Anterior cingulate cortex (tissue), 58 donors: ENCODE measurements around the gene TNS3.
"Not testable (repeated sequence)": the region's sequence is repeated elsewhere in the genome, so short reads cannot be mapped to it uniquely, and the experiment has no call there.

ENCODE experiments used
- DNase-seq, 58 donors: peaks; one replicate each; lab custom pipeline; 2025; lab: John Stamatoyannopoulos, UW

TNS3 gene

DNA sequence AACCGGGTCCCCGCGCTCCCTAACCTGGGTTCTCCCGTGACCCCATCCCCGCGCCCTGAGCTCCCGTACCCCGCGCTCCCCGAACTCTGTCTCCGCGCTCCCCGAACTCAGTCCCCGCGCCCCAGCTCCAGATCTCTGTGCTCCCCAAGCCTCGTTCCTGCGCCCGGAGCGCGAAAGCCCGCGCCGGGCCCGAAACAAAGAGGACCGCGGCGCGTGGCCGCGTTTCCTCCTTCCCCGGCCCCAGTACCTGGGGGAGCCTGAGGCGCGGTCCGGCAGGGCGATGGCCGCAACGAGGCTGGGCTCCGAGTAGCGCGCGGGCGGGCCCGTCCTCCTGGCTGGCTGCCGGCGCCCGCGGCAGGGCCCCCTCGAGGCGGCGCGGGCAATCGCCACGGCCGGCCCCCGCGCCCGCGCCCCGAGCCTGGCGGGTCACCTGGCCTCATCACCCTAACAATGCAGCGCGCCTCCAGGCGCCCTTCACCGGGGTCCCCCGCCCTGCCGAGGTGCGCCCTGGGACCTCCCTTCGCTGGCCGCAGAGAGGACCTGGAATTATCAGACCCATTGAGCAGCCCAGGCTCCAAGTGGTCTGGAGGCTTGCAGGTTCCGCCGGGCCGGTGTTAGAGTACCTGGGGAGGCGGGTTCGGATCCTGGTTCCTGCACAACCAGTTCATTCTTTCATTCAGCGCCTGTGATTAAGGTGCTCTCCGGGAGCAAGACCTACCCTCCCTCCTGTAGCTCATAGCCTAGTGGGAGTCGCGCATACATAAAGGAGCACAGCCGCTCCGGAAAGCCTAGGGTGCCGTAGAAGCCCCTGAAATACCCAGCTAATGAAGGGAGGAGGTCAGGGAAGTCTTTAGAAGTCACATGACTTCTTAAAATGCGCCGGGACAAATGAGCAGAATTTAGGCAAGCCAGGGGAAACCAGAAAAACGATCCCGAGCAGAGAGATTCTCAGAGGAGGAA lies at the start of gene TNS3:
Gene TNS3 (minus strand): TSS at position 308 of the 960 bp plus-strand sequence. CDS start 142,475 bp downstream, outside the sequence.
- peak in 1 of 58 donors; percentile 21 for DNase-seq

DNA sequence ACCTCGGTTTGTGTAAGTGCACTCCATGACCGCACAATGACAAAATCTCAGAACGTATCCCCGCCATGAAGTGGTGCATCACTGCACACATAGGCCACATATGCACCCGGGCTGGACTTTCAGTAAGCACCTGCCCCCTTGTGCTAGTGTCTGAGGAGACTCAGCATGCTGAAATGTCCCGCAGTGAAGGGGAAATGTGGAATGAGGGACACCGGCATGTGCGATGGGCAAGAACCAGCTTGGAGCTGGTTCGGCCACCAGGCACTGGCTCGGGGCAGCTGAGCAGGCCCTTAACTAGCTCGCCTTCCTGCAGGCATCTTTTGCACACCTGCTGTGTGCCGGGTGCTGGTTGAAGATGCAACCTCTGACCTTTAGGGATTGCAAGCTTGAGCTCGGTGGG lies 49.8 kb upstream of the TNS3 start:
- no peak for DNase-seq

DNA sequence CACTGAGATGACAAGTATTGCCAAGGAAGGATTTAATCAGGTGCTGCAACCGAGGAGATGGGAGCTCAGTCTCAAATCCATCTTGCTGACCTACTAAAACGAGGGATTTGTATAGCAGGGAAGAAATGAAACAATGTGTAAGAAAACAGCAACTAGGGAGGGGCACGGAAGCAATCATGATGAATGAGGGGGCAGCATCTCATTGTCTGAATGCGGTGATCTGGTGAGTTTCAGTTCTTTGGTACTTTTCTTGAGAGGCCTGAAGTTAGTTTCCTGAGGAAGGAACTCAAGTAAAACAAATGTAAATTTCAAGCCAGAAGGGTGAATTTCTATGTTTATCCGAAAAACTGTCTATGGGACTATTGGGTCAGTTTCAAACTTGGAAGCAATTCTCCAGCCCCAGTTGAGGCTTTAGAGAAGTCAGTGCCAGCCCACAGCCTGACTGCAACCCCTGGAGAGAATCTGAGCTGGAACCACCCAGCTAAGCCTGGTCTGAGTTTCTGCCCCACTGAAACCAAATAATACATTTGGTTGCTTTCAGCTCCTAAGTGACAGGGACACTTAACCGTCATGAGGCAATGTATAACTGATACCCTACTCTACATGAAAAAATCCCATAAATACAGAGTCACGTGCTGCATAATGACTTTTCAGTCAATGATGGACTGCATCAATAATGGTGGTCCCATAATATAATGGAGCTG lies 45.8 kb upstream of the TNS3 start:
- no peak for DNase-seq

DNA sequence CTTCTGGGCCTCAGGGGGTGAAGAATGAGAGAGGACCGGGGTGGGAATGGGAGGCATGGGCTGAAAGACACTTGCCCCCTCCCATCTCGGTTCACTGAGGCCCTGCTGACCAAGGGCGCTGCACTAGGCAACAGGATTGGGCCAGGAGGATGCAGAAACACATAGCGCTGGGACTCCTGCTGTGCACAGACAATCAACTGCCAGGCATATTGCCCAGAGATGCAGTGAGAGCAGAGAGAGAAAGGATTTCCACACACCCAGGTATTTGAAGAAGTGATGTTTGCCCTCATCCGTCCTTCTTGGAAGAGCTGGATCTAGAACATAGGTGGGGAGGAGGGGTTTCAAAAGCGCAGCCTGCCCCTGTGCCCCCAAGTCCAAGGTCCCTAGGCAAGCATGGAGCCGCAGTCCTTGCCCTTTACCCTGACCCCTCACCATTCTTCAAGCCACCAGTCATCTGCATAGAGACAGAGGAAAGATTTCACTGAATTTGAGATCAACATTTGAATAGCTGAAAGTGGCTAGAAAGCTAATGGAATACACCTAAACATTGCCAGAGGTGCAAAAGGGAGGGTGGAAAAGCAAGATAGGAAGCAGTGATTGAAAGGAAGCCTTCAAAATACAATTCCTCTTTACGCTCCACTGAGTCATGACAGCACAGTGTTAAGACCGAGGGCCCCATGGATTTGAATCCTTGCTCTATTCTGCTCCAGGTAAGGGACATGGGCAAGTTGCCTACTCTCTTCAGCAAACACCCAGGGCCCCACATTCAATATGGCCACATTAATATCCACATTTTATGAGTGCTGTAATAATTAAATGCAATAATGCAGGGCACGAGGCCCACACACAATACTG lies 44.2 kb upstream of the TNS3 start:
- no peak for DNase-seq

DNA sequence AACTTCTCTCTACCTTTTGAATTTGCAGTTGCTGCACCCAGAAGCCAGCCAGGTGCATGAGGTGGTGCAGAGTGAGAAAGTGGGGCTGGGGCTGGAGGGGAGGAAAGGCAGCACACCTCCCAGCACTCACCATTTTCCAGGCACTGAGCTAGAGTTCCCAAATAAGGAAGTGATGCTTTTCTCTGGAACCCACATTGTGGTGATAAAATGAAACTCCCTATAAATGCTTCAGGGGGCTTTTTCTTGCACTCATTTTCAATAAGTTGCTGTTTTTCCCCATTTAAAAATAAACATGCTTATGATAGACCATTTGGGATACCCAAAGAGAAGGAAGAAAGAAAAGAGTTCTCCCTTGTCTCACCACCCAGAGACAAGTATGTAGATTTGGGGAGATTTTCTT lies 42.8 kb upstream of the TNS3 start:
- no peak for DNase-seq

DNA sequence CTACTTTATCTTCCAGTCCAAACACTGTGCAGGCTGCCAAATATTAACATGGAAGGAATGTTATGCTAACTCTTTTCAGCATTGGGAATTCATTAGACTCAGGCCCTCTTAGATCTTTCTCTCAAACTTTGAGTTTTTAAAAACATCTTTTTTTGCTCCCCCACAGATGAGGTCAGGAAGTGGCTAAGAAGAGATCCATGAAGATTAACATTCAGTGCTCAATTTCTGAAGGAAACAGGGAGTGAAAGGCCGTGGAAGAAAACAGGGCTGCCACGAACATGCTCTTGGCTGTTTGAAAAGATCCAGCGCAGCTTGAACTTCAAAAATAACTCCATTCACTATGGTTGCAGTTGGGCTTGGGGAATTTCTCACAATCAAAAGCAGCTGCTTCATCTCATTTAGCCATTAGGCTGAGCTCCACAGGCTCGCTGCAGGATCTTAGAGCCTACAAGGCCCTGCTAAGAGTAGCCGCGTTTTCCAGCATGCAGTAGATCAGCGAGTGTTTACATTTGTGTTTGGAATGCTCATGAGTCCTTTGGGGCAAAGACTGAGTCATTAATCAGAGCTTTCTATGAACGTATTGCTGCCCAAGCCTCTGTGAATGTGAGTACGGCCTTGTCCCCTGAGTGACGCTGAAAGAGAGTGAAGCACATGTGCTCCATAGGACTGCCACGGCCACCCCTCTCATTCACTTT lies 41.2 kb upstream of the TNS3 start:
- peak in 11 of 58 donors; percentile 17 to 51 (median 24) for DNase-seq

DNA sequence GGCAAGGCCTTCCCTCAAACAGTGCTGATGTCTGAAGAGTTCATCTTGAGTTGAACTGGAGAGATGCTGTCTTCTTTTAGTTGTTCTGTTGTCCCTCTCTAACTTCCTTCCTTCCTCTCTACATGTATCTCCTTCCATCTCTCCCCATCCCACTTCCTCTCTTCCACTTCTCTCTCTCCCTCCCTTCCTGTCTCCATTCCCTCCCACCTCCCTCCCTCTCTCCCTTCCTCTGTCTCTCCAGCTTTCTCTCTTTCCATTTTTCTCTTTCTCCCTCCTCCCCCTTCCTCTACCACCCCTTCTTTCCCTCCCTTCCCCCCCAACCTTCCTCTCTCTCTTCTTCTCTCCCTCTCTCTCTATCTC lies 40.7 kb upstream of the TNS3 start:
- DNase-seq, result no peak

DNA sequence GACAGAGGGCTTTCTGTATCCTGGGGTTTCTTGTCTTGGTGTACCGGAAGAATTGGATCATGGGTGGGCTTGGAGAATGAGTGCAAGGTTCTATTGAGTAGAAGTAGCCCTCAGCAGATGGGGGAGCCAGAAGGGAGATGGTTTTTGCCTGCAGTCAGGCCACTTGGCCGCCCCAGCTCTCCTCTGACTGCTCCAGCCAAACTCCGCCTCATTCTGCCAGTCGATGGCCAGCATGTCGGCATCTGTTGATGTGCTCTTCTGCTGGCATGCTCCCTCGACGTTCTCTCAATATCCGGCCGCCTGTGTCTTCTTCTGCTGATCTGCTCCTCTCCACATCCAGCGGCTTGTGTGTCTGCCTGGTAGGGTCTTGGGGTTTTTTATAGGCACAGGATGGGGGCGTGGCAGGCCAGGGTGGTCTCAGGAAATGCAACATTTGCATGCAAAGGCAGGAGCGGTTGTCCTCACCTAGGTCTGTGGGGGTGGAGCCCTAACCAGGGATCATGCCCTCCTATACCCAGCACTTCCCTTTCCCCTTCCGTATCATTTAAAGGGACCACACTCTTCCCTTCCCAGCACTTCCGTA lies 40.2 kb upstream of the TNS3 start:
- peak in 1 of 58 donors; percentile 3 for DNase-seq

DNA sequence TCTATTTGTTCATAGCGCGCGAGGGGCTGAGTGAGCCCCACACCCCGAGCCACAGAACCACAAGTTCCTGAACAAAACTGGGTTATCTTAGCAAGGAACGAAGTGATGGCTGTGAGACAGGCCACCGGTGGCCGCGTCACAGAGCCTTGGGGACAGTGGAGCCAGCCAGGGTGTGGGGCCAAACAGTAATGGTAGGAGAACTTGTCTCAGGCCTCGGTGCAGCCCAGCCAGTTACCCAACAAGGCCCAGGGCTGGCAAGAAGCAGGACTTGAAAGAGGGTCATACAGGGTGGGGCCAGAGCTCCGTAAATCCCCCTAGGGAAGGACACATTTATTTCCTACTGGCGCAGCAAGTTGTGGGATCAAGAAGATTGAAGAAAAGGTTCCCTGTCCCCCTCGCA lies 39.4 kb upstream of the TNS3 start:
- no peak for DNase-seq

DNA sequence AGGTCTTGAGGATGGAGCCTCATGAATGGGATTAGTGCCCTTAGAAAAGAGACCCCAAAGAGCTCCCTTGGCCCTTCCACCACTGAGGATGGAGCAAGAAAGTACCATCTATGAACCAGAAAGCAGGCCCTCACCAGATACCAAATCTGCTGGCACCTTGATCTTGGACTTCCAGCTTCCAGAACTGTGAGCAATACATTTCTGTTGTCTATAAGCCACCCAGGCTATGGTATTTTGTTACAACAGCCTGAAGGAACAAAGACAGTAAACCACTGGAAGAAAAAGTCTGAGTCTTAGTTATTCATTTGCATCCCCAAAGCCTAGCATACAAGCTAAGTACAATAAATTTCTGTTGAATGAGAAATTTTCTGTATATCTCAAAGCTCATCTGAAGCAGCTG lies 37.9 kb upstream of the TNS3 start:
- no peak for DNase-seq

DNA sequence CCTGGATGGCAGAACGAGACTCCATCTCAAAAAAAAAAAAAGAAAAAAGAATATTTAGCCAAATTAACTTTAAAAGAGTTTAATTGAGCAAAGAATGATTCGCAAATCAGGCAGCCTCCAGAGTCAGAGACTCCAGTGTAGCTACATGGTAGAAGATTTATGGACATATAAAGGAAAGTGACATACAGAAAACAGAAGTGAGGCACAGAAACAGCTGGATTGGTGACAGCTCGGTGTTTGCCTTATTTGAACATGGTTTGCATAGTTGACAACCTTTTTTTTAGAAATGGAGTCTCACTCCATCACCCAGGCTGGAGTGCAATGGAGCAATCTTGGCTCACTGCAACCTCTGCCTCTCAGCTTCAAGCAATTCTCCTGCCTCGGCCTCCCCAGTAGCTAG lies 35.2 kb upstream of the TNS3 start:
- DNase-seq, result no peak

DNA sequence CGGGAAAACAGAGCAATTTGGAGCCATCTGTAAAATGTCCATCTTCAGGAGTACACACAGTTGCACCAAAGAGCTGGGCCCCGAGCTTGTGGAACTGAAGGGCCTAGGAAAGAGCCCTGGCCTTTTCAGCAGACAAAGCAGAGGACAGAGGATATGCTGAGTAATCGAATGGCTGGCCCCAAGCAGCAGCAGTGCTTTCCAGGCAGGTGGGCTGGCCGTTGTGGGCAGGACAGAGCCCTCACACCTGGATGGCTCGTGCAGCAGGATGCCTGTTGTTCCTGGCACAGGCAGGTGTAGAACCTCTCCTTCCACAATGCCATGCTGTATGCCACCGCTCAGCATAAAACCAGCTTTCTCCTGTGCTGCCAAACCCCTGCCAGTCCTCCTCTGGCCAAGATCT lies 32.5 kb upstream of the TNS3 start:
- DNase-seq, result no peak

DNA sequence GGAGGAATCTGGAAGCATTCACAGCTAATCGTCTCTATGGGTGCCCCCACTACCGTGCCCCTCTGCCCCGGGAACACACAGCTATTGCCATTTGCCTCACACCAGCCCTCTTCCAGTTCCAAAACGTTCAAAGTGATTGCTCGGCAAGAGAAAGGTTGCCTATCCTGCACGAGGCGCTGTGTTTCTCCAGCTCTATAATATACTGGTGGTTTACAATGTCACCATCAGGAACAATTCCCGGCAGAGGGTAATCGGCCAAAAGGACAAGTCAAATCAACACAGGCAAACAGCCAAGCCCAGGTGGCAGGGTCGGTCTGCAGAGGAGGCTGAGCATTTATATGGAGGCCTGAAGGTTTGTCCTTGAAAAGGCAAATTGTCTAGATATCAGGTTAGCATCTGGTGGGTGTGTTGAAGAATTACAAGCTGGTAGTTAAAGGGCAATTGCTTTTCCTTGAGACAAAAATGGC lies 29.2 kb upstream of the TNS3 start:
- no peak for DNase-seq

DNA sequence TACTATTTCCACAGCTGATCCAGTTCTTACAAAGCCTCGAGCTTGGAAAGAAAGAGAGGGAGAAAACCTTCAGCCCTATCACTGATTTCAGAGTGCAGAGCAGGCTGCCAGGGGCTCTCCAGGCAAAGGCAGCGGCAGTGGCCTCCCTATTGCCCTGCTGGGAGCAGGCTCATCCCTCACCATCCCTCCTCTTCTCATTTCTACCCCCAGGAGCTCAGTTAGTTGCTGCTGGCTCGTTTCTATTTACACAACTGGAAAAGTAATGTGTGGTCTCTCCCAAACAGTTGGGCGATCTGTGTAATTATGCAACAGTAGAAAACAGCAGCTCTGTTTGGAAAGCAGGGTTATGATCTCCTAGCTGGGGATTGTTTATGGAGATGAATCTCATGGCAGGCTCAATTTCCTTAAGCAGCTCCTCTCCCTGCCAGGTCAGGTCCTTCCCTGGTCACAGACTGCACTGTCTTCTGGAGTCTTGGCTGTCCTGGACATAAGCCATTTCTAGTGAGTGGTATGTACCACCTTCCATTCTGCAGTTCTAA lies 28.7 kb upstream of the TNS3 start:
- DNase-seq, result no peak

DNA sequence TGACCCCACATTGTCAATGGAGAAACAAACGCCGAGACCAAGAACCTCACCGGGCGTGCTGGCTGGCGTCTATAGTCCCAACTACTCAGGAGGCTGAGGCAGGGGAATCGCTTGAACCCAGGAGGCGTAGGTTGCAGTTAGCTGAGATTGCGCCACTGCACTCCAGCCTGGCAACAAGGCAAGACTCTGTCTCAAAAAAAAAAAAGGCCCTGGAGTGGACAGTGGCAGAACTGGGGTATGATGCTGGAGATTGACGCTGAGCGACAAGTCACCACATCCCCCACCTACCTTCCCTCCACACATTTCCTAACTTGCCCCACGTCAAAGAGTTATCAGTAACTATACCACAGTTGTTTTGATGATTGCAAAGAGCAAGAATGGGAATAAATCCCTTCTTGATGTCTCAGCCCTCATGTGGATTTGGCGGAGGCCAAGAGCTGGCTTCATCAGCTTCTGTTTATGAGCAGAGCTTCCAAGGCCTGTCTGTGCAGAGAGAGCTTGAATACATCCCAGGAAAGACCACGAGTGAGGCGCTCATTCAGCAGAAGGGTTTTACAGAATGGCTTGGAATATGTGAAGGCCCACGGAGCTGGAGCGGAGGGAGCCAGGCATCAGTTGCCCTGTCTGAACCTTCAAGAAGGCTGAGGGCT lies 28.0 kb upstream of the TNS3 start:
- DNase-seq, result peak in 1 of 58 donors; percentile 6

DNA sequence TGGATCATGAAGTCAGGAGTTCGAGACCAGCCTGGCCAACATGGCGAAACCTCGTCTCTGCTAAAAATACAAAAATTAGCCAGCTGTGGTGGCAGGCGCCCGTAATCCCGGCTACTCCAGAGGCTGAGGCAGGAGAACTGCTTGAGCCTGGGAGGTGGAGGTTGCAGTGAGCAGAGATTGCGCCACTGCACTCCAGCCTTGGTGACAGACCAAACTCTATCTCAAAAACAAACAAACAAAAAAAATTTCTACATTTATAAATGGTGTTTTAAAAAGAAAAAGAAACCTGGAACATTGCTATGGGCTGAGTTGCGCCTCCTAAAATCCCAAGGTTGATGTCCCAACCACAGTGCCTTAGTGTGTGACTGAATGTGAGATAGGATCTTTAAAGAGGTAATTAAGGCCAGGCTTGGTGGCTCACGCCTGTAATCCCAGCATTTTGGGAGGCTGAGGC lies 24.7 kb upstream of the TNS3 start:
- DNase-seq, result not testable (repeated sequence)

DNA sequence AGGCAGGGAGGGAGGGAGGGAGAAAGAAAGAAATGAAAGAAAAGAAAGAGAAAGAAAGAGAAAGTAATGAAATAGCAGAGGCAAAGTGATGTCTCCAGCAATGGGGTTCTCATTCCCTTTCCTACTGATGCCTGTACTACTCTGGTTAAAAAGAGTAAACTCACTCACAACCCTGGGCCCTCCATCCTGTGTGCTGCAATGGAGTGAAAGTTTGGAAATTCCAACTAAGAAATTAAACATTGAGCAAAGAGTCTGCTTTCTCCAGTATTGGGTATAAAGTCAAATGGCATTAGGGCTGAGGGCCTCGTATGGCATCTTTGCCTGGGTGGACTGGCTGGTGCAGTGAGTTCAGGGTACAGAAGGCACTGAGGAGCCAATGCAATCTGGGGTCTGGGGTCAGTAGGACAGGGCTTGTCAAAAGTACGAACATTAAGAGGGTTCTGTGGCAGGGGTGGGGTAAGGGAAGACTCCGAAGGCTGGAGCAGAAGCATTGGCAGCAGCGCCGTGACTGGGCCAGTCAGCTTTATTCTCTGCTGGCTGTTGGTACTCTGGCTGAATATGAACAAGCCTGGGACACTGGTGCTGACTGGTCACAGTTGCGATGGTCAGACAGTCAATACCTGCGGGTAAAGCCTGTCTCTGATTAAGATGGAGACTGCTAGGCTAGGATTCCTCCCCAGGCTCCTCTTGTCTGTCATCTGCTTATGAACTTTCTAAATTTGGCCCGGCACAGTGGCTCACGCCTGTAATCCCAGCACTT lies 24.1 kb upstream of the TNS3 start:
- DNase-seq, result no peak

DNA sequence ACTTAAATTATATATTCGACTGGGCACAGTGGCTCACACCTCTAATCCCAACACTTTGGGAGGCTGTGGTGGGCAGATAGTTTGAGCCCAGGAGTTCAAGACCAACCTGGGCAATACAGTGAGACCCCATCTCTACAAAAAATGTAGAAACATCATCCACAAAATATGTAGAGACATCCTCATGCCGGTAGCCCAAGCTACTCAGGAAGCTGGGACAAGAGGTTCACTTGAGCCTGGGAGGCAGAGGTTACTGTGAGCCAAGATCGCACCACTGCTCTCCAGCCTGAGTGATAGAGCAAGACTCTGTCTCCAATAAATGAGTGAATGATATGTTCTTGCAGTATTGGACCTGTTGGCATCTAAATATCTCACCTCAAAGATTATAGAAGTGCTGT lies 22.6 kb upstream of the TNS3 start:
- DNase-seq, result no peak
